DND-41 (cell line): ENCODE results near the gene APOBR.

Experiments used
- ATAC-seq: fragments of 200-7000 bp; cut with Tn5 transposase; 3 replicates; pipeline ENCODE4 v1.9.1; 2021; ENCODE audit warnings: low read depth; ENCODE audit not compliant: insufficient read depth
- DNase-seq: peaks from one replicate; pipeline ENCODE4 v3.0.0-alpha.2; 2020
- H2AFZ ChIP-seq: 2 replicates; pipeline ENCODE4 v1.6.0; 2012; ENCODE audit warnings: low read depth, low read length
- H3K27ac ChIP-seq: 2 replicates; pipeline ENCODE4 v1.5.1; 2012; ENCODE audit warnings: low read length, inconsistent platforms
- H3K27me3 ChIP-seq: fragments of 200-600 bp; sonication (generic); 2 replicates; pipeline ENCODE4 v1.6.0; 2012; ENCODE audit warnings: low read length, mild to moderate bottlenecking, inconsistent platforms; ENCODE audit not compliant: insufficient read depth, poor library complexity
- H3K36me3 ChIP-seq: 2 replicates; pipeline ENCODE4 v1.5.1; 2012; ENCODE audit warnings: low read length, inconsistent platforms; ENCODE audit not compliant: insufficient read depth
- H3K4me1 ChIP-seq: 2 replicates; pipeline ENCODE4 v1.5.1; 2012; ENCODE audit warnings: mild to moderate bottlenecking, low read length; ENCODE audit not compliant: insufficient read depth
- H3K4me2 ChIP-seq: 2 replicates; pipeline ENCODE4 v1.6.0; 2012; ENCODE audit warnings: mild to moderate bottlenecking, moderate library complexity, low read length, inconsistent platforms; ENCODE audit not compliant: insufficient read depth
- H3K4me3 ChIP-seq, 2 experiments: fragments of 200-600 bp in 1 of 2; shearing (Covaris generic) in 1 of 2; 2 replicates each; pipeline ENCODE4 v1.5.1; 2012 to 2016; ENCODE audit warnings: inconsistent platforms in 2 of 2, low read length in 2 of 2, mild to moderate bottlenecking in 2 of 2, low read depth in 1 of 2, moderate library complexity in 1 of 2
- H3K79me2 ChIP-seq: 2 replicates; pipeline ENCODE4 v1.6.0; 2012; ENCODE audit warnings: low read length, inconsistent platforms; ENCODE audit not compliant: insufficient read depth
- H3K9ac ChIP-seq: 2 replicates; pipeline ENCODE4 v1.6.0; 2012; ENCODE audit warnings: low read depth, mild to moderate bottlenecking, inconsistent platforms, low read length, moderate library complexity
- H3K9me3 ChIP-seq: 2 replicates; pipeline ENCODE4 v1.5.1; 2012; ENCODE audit warnings: low read length, moderate library complexity, mild to moderate bottlenecking, inconsistent platforms; ENCODE audit not compliant: insufficient read depth, severe bottlenecking
- H4K20me1 ChIP-seq: 2 replicates; pipeline ENCODE4 v1.6.0; 2012; ENCODE audit warnings: low read length; ENCODE audit not compliant: insufficient read depth
- EZH2 ChIP-seq: IDR thresholded peaks from 3 replicates; pipeline ENCODE4 v1.6.1; 2012; ENCODE audit warnings: borderline replicate concordance, low read depth, mild to moderate bottlenecking, moderate library complexity, low read length, inconsistent platforms; ENCODE audit not compliant: severe bottlenecking
- TF ChIP-seq, protein P1 (sequence below): IDR thresholded peaks from 2 replicates; pipeline ENCODE4 v1.5.1; 2012; ENCODE audit warnings: borderline replicate concordance, low read length, moderate library complexity, mild to moderate bottlenecking; ENCODE audit not compliant: poor library complexity, severe bottlenecking; ENCODE audit errors: extremely low read depth

Gene APOBR

DNA sequence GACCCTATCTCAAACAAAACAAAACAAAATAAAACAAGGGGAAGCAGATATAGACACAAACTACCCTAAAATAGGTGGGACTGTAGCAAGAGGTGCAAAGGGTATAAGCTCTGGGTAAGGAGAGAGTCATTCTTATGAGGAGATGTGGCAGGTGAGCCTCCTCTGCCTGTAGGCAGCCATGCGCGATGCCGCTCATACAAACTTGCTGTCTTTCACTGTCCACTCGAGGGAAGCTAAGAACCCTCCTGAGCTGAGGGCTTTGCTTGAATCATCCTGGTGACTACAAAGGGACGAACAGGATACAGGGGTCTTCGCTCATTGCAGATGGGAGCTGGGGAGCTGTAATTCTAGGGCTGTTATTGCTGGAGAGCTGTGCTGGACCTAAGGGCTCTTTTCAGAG is 27.0 kb downstream of the APOBR start:
- no peak overlapping the region for H3K4me2 ChIP-seq
- no peaks in the 10 kb centered on the region for H3K9me3 ChIP-seq
- ATAC-seq, result no peak
- no peaks in the 10 kb centered on the region for H3K36me3 ChIP-seq
- no peak overlapping the region for H3K4me3 ChIP-seq
- H3K27me3 ChIP-seq, result no peaks in the 10 kb centered on the region
- no peak overlapping the region for H2AFZ ChIP-seq
- no peaks in the 10 kb centered on the region for H3K79me2 ChIP-seq
- no peak overlapping the region for H3K27ac ChIP-seq
- DNase-seq, result no peak
- TF ChIP-seq, protein P1, sequence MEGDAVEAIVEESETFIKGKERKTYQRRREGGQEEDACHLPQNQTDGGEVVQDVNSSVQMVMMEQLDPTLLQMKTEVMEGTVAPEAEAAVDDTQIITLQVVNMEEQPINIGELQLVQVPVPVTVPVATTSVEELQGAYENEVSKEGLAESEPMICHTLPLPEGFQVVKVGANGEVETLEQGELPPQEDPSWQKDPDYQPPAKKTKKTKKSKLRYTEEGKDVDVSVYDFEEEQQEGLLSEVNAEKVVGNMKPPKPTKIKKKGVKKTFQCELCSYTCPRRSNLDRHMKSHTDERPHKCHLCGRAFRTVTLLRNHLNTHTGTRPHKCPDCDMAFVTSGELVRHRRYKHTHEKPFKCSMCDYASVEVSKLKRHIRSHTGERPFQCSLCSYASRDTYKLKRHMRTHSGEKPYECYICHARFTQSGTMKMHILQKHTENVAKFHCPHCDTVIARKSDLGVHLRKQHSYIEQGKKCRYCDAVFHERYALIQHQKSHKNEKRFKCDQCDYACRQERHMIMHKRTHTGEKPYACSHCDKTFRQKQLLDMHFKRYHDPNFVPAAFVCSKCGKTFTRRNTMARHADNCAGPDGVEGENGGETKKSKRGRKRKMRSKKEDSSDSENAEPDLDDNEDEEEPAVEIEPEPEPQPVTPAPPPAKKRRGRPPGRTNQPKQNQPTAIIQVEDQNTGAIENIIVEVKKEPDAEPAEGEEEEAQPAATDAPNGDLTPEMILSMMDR, result no peak
- TF ChIP-seq EZH2, result no peak
- H3K4me1 ChIP-seq, result no peaks in the 10 kb centered on the region
- no peak overlapping the region for H3K9ac ChIP-seq
- no peaks in the 10 kb centered on the region for H4K20me1 ChIP-seq

DNA sequence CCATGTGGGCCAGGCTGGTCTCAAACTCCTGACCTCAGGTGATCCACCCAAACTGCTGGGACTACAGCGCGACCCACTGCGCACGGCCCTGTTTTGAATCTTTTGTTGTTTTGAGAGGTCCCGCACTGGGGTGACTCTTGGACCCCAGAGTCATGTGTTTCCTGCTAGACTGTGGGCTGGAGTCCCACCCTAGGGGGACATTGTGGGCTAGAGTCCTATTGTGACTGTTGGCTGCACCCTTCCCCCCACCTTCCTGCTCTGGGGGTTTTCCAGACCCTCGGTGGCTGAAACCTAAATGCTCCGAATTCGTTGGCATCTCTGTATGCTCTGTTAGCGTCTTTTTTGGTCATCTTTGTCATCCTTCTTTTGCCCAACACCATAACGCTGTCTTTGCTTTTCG is 28.3 kb downstream of the APOBR start:
- Histone ChIP-seq H3K27me3 (no peaks in the 10 kb centered on the region), H3K4me3 (no peak overlapping the region), H3K4me2 (no peak overlapping the region), H3K27ac (no peak overlapping the region), H3K36me3 (no peaks in the 10 kb centered on the region), H3K9me3 (no peaks in the 10 kb centered on the region), H2AFZ (no peak overlapping the region), H3K4me1 (no peaks in the 10 kb centered on the region), H3K9ac (no peak overlapping the region), H4K20me1 (no peaks in the 10 kb centered on the region), H3K79me2 (no peaks in the 10 kb centered on the region)
- TF ChIP-seq, protein P1, result no peak
- no peak for TF ChIP-seq EZH2
- ATAC-seq, result no peak
- no peak for DNase-seq

DNA sequence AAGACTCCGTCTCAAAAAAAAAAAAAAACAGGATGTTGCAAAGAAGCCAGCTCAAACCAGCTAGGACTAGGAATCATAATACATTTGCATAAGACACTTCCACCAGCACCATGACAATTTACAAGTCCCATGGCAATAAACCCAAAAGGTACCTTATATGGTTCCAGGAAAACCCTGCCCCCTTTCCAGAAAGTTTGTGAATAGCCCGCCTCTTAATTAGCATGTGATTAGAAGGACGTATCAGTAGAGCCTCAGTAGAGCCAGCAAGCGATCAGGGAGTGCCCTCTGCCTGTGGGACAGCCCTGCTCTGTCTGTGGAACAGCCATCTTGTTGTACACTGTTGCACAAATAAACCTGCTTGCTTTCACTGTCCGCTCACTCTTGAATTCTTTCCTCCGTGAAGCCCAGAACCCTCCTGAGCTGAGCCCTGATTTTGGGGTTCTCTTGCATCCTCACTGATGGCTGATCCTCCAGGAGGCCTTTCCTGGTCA is 30.3 kb downstream of the APOBR start:
- TF ChIP-seq, protein P1, result no peak
- no peak for TF ChIP-seq EZH2
- no peak overlapping the region for H3K4me3 ChIP-seq
- ATAC-seq, result no peak
- DNase-seq, result no peak
- no peak overlapping the region for H3K4me2 ChIP-seq
- no peak overlapping the region for H3K9ac ChIP-seq
- no peaks in the 10 kb centered on the region for H3K9me3 ChIP-seq
- no peaks in the 10 kb centered on the region for H3K79me2 ChIP-seq
- H4K20me1 ChIP-seq, result no peaks in the 10 kb centered on the region
- H3K27me3 ChIP-seq, result no peaks in the 10 kb centered on the region
- H2AFZ ChIP-seq, result no peak overlapping the region; the same call in 1 of the 2 replicates
- no peak overlapping the region for H3K27ac ChIP-seq
- H3K36me3 ChIP-seq, result no peaks in the 10 kb centered on the region
- H3K4me1 ChIP-seq, result no peaks in the 10 kb centered on the region
